Measurements from ENCODE around the gene PMEL.
A peak's percentile ranks its signal among the peaks of the same experiment; 100 is the strongest.
"Not testable (repeated sequence)": the region's sequence is repeated elsewhere in the genome, so short reads cannot be mapped to it uniquely, and the experiment has no call there.

PMEL gene

DNA sequence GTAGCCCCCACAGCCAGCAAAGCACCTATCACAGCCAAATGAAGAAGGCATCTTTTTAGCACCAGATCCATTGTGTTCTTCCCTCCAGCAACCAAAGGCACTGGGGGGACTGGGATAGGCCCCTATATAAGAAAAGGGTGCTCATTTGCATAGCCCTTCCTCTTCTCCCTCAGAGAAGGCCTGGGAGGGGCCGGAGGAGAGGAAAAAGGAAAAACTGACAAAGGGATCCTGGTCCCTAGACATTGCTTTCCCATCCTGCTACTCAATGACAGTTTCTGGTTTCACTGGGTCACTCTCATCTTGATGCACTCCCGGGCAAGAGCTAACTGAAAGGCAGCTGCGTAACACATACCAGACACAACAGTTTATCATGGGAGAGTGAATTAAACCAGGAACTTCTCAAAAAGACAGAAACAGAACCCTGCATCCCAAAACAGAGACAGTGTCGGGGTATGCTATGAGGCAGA lies at the start of gene PMEL:
PMEL (minus strand) TSS at position 102 of the 467 bp plus-strand sequence; CDS start at position 71, 31 bp downstream.
- DNase-seq = no peak

DNA sequence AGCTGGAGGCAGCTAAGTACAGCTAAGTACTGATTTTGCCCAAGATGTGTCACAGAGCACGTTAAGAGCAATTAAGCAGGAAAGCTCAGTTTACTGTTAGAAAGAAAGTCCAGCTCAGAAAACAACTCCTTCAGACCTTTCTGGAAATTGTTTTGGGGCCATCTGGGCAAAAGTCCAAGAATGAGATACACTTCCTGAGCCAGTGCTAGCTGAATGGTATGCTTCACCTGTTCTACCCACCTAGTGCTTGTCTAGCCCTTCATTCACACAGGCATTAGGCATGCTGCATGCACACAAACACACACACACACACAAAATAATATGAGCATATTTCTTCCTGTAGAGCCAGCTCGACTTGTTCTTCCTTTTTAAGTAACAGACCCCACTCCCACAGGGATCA lies 48.4 kb upstream of the PMEL start:
- DNase-seq = no peak

DNA sequence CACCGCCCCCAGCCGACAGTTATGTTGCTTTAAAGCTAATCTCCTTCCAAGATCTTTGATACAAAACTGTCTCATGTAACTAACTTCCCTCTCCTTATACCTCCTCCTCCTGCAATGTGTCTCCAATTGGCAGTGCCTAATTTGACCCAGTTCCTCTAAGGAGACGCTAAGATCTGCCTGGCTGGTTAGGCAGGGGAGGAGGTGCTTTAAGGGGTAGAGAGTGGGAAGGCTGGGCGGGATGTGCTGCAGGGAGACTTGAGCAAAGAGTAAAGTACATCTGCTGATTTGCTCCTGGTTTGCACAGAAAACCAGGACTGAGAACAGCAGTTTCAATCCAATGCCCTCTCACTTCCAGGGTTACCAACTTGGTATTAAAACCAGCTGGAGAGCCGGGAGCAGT lies 47.6 kb upstream of the PMEL start:
- no peak for DNase-seq

DNA sequence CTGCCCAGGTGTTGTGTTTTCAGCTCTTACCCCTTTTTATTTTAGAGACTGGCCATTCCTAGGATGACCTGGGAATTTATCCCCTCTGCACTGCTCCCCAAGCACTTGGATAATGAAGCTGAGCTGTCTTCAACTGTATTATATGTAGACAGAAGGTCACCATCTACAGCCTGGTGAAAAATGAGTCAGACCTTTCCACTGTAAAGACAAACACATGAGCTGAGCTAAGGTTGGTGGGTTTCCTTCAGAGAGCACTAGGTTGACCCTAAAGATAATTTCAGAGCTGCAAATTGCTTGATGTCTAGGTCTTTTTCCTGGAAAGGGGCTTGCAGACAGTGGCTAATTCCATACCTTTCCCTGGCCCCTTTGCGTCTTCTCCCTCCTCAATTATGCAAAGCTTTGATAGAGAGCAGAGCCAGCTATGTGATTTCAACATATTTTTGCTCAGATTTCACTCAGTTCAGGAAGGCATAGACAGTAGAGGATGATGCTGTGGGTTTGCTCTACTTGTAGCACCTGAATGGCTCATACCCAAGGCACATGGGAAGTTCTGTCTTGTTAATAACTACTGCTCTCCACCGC lies 45.8 kb upstream of the PMEL start:
- no peak for DNase-seq

DNA sequence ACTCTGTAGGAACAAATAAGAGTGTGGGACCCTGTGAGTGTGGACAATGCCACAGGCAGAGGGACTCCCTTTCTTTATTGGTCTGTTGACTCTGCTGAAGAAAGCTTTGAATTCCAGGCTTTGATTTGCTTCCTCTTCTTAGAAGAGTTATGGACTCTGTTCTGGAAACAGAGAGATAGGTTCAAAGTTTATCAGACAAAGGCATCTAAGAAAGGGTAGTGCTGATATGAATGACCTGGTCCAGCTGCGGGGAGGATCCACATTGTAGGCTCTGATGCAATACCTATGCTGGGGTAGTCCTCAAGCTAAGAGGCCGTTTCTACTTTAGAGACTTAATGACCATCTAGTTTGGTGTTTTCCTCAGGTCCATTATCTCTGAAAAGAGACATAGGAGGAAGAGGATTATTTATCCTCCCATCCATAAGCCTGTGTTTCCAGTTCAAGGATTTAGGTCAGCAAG lies 44.3 kb upstream of the PMEL start:
- DNase-seq = no peak

DNA sequence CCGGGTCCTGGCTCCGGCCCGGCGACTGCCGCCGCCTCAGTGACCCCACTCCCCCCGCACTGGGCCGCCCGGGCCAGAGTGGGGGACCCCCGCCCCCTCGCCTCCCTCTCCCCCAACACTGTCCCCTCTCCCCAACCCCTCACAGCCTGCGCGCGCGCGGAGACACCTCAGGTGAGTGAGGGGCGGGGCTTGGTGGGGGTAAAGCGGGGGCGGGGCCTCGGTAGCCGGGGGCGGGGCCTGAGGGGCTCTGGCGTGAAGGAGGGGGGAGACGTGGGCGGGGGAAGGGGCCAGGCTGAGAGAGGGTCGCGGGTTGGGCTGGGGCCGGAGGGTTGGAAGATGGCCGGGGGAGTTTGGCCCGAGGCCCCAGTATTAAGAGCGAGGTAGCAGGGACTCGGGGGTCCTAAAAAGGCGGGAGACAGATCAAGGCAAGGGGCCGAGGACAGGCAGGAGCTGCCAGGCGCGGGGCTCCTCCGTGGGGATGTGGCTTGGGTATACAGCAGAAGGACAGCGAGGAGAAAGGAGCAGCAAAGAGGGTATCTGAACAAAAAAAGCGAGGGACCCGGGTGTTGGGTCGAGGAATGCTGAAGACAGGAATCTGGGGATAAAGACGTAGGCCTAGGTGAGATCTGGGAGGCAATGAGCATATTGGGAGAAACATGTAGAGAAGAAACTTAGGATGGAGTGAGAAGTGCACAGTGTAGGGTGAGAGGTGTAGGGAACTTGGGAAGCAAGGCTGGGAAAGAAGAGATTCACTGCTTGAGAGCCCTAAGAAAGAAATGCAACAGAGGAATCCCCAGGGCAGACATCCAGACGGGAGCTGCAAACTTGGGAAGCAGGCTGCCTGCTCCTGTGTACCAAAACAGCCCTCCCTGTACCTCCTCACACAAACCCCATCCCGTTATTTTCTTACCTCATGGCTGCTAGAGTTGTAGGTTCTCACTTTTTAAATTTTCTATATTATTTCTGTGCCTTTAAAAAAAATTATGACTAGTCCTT lies 42.0 kb upstream of the PMEL start:
- DNase-seq = no peak

DNA sequence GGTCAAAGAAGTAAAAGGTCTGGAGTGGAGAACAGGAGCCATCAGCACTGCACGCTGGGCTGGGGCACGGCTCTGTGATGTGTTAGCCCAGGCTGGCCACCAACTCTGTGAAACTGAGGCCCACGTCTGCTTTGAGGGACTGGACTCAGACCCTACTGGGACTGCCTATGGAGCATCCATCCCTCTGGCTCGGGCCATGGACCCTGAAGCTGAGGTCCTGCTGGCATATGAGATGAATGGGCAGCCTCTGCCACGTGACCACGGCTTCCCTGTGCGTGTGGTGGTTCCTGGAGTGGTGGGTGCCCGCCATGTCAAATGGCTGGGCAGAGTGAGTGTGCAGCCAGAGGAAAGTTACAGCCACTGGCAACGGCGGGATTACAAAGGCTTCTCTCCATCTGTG lies 38.4 kb upstream of the PMEL start:
- no peak for DNase-seq

DNA sequence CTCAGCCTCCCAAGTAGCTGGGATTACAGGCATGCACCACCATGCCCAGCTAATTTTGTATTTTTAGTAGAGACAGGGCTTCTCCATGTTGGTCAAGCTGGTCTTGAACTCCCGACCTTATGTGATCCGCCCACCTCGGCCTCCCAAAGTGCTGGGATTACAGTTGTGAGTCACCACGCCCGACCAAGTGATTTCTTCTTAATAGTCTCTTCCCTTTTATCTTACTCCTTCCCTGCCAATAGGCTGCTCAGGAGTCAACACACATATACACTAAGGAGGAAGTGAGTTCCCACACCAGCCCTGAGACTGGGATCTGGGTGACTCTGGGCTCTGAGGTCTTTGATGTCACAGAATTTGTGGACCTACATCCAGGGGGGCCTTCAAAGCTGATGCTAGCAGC lies 37.5 kb upstream of the PMEL start:
- DNase-seq = not testable (repeated sequence)

DNA sequence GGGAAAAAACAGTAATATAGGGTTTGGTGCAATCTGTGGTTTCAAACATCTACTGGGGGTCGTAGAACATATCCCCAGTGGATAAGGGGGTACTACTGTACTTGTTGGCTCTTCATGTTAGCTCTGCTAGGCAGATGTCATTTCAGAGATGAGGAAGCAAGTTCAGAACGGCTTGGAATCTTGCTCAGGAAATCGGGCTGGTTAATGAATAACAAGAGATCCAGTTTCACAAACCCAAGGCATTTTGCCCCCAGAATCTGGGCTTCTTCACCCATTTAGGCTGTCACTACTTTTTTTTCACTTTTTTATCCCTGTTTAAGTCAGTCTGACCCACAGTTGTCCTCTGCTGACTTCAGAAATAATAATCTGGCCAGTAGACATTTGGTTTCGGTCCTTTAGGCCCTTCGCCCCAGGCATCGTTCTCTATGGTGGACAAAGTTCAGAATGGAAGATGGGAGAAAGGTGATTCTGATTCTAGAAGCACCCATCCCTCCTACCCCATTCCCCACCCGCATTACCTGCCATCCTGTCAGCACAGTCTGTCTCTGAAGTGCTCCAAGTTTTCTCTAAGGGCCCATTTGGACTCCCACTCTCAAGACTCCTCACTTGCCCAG lies 35.8 kb upstream of the PMEL start:
- DNase-seq = no peak

DNA sequence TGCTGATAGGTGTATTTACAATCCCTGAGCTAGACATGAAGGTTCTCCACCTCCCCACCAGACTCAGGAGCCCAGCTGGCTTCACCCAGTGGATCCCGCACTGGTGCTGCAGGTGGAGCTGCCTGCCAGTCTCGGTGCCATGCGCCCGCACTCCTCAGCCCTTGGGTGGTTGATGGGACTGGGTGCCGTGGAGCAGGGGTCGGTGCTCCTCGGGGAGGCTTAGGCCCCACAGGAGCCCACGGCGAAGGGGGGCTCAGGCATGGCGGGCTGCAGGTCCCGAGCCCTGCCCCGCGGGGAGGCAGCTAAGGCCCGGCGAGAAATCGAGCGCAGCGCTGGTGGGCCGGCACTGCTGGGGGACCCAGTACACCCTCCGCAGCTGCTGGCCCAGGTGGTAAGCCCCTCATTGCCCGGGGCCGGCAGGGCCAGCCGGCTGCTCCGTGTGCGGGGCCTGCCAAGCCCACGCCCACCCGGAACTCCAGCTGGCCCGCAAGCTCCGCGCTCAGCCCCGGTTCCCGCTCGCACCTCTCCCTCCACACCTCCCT lies 34.2 kb upstream of the PMEL start:
- not testable (repeated sequence) for DNase-seq

DNA sequence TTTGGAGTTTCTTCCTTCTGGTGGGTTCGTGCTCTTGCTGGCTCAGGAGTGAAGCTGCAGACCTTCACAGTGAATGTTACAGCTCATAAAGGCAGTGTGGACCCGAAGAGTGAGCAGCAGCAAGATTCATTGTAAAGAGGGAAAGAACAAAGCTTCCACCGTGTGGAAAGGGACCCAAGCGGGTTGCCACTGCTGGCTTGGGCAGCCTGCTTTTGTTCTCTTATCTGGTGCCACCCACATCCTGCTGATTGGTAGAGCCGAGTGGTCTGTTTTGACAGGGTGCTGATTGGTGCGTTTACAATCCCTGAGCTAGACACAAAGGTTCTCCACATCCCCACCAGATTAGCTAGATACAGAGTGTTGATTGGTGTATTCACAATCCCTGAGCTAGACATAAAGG lies 33.7 kb upstream of the PMEL start:
- not testable (repeated sequence) for DNase-seq

DNA sequence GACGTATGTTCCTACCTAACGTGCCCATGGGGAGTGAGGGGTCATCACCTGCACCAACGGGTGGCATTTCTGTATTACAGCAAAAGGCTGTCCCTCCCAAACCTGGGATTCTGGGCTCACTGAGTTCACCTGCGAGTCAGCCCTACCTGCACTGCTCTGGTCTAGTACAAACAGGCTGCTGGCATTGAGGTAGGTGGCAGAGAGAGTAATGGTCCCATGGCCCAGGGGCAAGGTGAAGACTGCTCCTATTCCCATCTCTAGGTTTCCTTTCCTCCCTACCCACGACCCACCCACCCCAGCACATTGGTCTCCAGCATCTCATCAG lies 31.7 kb upstream of the PMEL start:
- no peak for DNase-seq

DNA sequence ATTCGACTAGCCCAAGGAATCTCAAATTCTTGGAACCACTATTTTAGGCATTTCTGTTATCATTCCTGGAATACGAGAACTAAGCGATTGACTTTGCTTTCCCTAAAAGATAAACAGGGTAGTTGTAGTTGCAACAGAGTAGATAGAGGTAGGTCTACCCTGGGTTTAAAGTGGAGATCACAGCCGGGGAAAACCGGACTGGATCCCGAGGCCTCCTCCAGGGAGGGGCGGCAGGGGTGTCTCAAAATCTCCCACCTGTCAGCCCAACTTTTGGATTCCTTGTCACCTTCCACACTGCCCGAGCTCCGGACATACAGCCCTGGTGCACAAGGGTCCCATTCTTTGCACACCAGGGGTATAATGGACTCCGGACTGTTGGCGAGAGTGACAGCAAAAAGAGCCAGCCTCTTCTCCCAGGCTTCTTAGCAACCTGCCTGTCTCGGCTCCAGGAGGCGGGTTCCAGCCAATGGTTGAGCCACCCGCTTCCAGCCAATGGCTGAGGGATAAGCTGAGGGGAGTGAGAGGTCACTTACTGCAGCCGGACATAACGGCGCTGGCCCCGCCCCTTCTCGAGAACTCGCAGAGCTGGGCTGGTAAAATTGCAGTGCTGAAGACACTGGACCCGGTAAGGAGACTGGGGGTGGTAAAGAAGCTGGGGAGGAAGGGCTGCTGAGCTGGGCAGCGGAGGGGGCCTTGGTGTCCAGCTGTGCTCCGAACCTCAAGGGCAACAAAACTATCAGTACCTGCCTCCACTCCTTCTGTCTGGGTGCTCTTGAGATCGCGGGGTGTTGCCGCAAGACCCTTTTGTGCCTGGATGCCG lies 31.1 kb upstream of the PMEL start, which contains the start of gene SUOX:
SUOX (plus strand) TSS at position 562 of the 820 bp plus-strand sequence. CDS start 4,946 bp downstream, outside the sequence.
- DNase-seq = peak; percentile 89

DNA sequence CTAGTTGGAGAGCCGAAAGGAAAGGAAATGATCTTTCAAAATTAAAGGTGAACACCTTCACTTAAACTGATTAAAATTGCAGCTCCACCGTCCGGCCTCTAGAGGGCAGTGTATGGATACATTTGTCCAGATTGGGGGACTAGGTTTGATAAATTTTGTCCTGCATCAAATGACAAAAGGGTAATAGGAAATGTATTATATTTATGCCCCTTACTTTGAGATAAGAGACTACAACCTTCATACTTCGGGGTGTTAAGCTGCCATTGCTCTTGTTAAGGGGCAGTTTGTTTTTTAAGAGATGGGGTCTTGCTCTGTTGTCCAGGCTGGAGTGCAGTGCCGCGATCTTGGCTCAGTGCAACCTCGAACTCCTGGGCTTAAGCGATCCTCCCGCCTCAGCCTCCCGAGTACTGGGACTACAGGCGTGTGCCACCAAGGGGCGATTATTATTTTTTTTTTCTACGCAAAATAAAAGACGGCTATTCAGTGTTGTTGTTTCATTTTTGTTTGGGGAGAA lies 30.4 kb upstream of the PMEL start:
- DNase-seq = peak; percentile 38

DNA sequence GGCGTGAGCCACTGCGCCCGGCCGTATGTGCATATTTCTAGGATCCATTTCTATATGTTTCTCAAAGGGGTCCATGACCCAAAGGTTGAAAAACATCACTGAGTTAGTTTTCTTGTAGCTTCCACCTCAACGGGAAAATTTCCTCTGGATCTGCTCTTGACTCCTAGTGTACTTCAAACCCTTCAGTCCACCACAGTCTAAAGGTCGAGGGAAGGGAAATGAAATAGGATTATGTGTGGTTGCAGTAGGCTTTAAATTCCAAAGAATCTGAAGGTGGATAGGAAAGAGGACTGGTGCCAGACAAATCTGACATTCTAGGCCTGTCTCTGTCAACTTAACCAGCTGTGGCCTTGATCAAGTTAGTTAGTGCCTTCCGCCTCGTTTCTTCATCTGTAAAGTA lies 29.5 kb upstream of the PMEL start:
- no peak for DNase-seq

DNA sequence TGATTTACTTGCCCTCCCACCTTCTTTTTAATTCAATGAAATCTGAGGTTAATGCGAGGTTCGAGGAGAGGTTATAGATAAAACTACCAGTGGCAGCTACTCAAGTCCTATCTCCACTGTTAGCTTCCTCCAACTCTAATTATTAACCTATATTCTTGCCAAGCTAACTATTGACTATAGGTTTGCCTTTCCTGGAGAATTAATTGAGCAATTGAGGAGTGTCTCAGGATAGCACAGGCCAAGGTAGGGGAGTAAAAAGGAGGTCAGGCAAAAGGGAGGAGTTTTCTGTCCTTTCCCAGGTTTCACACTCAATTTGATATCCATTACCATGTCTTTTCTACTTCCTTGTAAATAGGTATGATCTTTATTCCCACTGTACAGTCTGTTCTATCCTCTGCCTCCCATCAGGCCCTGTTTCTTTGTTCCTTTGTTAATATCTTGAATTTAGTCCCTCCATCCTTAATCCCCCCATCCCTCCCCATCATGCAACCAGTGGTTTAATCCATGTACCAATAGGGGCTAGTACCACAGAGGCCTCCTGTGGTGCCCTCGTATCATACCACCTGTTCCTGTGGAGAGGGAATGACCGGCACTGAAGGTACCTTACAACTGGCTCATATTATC lies 27.5 kb upstream of the PMEL start:
- DNase-seq = no peak

DNA sequence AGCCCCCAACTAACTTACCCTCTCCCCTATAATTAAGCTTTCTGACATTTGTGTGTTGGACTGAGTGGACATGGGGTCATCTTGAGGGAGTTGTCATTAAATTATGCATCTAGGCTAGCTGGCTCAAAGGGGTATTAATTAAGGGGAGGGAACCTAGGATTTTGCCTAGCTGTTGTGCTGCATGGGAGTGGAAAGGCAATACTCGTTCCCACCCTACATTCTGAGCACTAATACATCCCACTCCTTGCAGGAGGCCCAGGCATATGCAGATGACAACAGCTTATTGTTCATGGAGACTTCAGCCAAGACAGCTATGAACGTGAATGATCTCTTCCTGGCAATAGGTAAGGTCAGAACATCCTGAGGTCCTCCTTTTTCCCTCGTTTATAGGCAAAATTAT lies 25.3 kb upstream of the PMEL start:
- DNase-seq = no peak

DNA sequence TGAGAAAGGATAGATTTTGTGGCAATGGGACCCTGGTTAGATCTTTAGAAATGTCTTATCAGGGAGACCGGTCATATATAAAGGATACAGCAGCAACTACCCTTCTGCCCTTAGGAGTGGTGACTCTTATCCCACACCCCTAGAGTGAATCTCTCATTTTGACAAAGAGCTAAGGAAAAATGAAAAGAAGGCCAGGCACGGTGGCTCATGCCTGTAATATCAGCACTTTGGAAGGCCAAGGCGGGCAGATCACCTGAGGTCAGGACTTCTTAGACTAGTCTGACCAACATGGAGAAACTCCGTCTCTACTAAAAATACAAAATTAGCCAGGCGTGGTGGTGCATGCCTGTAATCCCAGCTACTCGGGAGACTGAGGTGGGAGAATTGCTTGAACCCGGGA lies 20.1 kb upstream of the PMEL start:
- not testable (repeated sequence) for DNase-seq

DNA sequence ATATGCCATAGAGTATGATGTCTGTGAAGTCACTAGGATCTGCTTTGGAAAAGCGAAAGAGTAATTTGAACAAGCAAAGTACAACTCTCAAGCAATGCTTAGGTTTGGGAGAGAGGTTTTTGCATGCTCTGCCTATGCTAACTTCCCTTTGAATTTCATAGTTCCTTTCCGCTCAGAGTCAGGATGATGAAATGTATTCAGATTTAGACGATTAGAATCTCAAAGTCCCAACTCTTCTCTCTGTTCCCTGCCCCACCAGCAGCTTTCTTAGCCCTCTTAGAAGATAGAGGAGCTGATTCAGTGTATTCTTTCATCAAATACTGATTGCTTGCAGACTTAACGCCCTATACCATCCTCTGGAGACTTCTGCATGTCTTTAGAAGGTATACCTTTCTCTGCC lies 19.5 kb upstream of the PMEL start:
- DNase-seq = no peak

DNA sequence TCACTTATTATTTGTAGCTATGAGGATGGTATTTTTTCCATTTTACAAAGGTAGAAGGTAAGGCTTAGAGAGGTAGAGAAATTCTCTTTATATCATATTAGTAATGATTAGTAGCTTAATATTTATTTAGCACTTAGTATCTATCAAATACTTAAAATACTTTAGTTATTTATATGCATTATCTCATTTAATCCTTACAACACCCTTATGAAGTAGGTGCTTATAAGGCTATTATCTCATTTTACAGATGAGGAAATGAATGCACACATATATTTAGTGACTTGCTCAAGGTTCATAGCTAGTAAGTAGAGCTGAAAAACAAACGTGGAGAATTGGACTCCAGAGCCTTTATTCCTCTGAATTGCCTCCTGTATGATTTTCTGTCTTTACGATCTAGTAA lies 19.0 kb upstream of the PMEL start:
- no peak for DNase-seq

DNA sequence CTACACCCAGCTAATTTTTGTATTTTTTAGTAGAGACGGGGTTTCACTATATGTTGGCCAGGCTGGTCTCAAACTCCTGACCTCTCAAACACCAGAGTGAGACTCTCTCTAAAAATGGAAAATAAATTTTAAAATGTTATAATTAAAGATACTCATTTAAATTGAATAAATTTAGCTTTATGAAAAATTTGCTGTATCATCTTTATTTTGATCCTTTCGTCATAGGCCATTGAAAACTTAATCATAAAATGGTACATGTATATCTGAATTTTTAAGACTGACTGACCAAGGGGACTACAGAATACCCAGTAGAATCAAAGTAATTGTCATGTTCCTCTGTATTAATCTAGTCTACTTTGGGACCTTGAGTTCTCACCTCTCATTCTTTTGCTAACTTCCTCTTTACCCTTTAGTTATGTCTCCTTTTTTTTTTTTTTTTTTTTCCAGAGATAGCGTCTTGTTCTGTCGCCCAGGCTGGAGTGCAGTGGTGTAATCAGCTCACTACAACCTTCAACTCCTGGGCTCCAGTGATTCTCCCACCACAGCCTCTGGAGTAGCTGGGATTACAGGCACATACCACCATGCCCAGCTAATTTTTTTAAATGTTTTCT lies 17.5 kb upstream of the PMEL start:
- DNase-seq = no peak
